ENCODE data around the gene TATDN2.

GRCh38 chr3:10268116-10268515 lies 19.9 kb downstream of the TATDN2 start:
- TF ChIP-seq POLR2A (IDR thresholded peaks at IDR 0.05) = no peak
- TF ChIP-seq, protein P1, sequence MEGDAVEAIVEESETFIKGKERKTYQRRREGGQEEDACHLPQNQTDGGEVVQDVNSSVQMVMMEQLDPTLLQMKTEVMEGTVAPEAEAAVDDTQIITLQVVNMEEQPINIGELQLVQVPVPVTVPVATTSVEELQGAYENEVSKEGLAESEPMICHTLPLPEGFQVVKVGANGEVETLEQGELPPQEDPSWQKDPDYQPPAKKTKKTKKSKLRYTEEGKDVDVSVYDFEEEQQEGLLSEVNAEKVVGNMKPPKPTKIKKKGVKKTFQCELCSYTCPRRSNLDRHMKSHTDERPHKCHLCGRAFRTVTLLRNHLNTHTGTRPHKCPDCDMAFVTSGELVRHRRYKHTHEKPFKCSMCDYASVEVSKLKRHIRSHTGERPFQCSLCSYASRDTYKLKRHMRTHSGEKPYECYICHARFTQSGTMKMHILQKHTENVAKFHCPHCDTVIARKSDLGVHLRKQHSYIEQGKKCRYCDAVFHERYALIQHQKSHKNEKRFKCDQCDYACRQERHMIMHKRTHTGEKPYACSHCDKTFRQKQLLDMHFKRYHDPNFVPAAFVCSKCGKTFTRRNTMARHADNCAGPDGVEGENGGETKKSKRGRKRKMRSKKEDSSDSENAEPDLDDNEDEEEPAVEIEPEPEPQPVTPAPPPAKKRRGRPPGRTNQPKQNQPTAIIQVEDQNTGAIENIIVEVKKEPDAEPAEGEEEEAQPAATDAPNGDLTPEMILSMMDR (IDR thresholded peaks at IDR 0.05) = no peak

Data from transverse colon (tissue), 3 donors.